ENCODE results near the gene MRAS.
"Not testable (repeated sequence)": the region's sequence is repeated elsewhere in the genome, so short reads cannot be mapped to it uniquely, and the experiment has no call there.

MRAS gene

DNA sequence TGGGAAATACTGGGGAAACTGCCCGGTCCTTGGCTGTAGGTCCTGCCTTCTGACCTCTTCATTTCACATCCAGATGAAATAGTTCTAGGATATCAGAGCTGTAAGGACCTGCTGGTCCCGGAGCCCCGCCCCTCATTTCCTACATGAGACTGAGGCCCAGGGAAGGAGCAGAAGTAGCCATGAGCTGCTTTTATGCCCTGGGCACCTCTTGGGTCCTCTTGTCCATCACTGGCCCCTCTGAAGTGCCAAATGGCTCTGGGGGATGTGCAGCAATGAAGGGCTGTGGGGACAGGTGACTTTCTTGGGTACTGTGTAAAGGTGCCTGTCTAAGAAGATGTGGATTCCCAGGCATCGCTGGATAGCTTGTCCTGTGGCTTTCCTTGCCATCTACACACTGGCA lies 45.8 kb downstream of the MRAS start:
- DNase-seq, result no peak

DNA sequence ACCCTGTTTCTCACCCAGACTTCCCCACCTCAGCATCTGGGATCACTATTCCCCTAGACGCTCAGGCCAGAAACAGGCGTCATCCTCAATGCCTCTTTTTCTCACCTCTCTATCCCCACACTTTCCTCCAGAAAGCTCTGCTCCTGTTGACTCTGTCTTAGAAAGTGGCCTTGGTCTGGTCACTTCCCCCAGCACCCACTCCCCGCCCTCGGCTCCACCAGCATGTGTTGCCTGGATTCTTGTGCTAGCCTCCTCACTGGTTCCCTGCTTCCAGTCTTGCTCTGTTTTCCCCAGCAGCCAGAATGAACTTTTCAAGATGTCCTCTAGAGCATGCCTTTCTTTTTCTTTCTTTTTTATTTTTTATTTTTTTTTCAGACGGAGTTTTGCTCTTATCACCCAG lies 46.3 kb downstream of the MRAS start:
- no peak for DNase-seq

DNA sequence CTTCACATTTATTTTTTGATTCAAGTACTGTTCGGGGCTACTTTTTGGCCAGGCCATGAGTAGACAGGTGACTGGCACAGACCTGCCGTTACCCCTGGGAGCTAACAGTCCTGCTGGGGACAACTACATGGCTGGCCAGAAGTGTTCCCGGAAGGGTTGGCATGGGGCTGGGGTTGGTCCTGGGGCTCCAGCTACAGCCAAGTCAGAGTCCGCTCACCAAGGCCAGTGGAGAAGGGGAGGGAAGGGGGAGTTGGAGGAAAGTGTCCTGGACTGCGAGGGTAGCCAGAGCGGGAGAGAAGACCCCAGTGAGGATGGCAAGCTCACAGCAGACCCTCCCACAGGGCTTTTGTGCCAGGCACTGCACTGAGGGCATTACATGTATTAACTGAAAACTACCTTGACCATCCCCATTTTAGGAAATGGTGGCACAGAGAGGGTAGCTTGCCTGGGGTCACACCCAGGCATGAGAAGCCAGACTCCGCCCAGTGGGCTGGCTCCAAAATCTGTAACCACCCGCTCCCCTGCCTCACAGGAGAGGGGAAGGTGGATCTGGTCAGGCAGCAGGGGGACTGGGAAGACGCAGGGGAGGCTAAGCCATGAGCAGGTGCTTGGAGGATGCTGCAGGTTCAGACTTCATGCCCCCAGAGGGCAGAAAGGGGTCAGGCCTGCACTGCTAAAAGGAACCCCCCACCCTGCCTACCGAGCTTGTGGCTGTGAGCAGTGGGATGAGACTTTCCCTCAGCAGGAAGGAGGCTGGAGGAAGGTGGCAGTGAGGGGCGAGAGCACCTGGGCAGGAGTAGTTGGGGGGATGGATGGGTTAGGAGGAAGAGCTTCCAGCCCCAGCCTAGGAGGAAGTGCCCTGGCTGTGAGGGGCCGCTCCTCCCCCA lies 47.7 kb downstream of the MRAS start:
- DNase-seq, result no peak

DNA sequence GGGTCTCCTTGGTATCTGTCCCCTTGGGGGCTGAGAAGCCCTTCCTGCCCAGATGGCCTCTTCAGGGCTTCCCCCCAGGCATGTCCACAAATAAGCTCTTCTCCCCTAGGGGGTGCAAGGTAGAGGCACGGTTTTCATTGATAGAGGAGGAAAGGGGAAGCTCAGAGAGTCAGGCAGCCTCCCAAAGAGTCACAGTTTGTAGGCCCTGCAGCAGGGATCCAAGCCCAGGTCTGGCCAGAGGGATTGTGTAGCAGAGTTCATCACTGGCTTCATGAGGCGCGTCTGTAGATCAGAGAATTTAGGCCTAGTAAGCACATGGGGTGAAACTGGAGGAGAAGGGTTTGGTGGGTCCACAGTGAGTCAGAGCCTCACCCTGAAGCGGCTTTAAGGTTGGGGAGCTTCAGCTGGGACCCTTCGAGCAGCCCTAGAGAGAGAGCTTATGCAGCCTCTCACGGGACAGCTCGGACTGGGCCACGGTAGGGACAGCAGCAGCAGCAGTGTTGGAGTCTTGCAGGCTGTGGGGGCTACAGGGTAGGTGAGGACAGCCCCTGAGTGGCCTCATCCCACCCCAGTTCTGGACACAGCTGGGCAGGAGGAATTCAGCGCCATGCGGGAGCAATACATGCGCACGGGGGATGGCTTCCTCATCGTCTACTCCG lies 48.5 kb downstream of the MRAS start:
- DNase-seq, result no peak

DNA sequence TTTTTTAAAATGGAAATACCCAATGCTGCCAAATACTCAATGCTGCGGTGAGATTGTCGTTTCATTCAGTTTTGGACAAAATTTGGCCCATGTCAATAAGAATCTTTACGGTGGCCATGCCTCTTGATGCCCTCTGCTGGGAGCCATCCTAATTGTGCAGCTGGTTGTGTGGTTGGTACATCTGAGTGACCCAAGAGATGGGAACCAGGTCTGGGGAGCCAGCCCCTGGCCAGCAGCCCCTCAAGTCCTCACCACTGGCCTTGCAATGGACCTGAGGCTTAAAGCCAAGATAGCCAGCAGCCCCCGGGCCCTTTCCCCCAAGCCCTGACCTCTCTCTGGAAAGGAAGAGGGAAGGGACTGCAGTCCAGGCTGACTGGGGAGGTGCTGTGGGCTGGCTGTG lies 49.6 kb downstream of the MRAS start:
- DNase-seq, result no peak

DNA sequence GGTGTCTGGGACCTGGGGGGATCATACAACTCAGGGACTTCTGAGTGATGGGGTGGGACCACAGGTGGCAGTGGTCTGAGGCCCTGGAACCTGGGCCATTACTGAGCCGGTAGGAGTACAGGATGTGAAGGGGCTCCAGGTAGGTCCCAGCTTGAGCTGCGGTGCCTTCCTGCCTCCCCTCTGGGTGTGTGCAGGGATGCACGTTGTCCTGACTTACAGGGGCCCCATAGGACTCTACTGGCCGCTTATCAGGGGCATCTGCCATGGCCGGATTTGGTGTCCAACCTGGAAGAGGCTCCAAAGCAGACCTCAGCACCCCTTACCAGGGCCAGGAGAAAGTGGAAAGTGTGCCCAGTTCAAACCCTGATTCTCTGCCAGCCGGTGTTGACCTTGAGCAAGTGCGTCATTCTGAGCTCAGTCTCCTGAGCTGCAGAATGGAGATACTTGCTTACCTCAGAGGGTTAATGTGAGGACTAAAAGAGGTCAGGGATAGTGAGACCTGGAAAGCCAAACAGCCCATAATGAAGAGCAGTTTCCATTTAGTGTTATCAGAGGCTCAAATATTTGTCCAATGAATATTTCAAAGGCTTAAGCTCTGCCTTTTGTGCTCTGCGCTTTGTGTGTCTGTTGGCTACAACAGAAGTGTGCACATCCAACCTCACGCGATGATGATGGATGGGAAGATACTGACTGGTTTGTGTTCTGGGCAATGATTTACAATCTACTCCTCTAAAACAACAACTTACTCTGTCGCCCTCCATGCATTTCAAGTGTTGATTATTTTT lies 50.6 kb downstream of the MRAS start:
- DNase-seq, result no peak

DNA sequence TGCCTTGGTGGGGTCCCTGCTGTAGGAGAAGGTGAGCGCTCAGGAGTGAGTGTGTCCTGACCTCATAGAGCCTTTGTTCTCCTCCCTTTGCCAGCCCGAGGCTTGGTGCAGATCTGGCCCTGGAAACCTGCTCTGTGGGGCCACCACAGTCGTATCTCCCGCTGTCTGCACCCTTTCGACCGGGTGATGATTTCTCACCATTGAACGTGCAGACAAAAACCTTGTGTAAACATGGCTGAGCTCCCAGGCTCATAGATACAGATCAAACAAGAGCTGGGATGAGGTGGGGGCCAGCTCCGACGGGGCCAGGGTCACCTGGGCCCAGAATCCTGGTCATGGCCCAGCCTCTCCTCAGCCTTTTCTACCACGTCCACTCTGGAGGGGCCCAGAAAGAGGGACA lies 51.4 kb downstream of the MRAS start:
- no peak for DNase-seq

DNA sequence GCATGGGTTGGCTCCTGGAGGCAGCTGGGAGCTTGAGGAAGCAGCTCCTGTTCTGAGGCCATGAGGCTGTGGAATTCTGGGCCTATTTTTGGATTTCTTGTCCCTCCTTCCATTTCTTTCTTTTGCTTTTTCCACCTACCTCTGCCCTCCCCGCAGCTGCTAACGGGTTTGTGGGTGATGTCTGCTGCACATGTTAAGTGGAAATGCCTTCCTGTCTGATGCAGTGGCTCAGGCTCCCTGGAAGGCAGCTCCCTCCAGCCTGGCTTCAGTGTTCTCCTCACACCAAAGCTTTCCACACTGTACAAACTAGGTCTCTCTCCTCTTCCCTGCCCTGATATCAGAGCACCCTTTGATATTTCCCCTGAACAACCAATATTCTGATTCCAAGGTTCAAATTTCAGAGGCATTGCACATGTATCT lies 52.3 kb downstream of the MRAS start:
- DNase-seq, result no peak

DNA sequence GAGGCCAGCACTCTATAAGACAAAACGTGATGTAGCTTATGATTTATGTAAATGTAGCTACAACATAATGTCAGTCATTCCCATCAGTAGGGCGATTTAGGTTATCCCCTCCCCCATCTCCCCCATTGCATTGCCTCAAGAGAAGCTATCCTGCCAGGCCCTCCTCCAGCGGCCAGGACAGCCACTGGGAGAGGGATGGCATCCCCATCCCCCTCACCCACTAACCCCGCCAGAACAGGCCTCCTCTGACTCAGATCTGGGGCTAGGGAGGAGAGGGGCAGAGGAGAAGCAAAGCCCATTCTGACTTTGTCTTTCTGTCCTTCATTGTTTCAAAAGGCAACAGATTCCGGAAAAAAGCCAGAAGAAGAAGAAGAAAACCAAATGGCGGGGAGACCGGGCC lies 53.5 kb downstream of the MRAS start:
- DNase-seq, result no peak

DNA sequence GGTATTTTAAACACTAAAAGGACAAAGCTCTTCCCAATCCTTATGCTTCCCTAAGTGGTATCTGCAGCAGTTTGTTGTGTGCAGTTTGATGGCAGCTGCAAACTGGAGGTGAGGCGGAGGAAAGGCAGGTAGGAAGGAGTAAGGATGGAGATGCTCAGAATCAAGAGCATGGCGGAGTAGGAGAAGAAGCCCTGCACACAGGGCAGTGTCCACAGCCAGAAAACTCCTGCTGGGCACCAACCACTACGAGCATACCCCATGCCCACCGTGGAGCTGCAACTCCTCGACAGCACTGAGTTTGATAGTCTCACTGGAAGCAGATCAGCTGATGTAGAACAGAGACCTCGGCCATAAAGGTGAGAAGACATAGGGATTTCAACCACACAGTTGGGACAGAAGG lies 55.7 kb downstream of the MRAS start:
- no peak for DNase-seq

DNA sequence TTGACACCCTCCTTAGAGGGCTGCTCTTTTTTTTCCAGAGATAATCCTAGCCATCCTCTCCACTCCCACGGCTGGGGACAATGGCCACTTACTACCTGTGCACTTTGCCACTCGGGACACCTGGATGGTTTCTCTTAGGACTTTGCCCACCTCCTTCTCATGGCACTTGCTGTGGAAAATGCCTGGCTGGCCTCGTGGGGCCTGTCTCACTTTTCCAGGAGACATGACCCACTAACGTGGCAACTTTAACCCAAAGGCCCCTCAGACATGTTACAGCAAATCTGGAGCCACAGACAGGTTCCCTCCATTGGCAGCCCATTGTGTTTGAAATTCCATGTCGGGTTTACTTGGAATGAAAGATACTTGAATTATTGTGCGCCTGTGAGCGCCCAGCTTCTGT lies 56.6 kb downstream of the MRAS start:
- DNase-seq, result no peak

DNA sequence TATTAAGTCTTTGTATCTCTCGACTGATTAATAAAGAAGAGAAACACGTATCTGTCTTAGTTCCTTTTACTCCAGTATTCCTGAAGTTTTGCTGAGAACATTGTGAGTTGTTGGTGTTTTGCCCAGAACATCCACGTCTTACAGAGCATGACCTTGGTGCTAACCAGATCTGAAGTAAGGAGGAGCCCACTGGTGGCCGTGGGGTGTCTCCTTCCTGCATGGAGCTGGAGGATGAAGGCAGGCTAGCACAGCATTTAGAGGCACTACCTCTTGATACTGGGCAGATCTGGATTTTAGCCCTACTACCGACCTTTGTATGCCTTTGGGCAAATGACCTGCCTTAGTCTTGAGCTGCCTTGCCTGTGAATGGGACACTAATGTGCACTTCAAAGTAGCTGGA lies 57.1 kb downstream of the MRAS start:
- DNase-seq, result no peak

DNA sequence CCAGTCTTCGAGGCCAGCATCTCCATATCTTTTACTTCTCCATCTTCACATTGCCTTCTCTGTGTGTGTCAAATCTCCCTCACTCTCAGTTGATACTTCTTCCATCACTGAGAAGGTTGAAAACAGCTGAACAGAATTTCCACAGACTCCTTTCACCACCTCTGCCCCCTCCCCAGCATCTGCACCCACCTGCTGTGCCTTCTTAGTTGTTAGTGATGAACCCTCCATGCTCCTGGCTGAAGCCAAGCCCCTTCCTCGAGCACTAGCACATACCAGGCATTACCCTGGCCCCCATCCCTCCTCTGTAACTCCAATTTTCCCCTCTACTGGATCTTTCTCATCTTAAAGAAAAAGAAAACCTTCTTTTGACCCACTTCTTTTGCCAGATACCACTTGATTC lies 58.2 kb downstream of the MRAS start:
- no peak for DNase-seq

DNA sequence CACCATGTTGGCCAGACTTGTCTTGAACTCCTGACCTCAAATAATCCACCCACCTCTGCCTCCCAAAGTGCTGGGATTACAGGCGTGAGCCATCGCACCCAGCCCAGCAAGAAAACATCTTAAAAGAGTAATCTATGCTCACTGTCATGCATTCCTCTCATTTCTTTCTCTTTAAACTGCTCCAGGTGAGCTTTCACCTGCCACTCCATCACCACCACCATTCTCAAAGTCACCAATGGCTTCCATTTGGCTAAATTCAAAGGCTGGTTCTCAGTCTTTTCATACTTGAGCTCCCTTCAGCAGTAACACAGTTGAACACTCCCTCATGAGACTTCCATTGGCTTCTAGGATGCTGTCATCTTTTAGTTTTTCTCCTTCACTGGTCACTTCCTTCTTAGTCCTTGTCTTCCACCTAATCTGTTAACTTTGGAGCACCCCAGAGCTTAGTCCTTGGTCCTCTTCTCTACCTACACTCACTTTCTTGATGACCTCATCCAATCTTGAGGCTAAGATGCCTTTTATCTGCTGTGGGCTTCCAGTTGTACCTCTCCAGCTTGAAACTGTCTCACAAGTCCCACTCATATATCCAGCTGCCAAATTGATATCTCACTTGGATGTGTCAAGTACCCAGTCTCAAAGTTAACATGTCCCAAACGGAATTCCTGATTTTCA lies 59.0 kb downstream of the MRAS start:
- DNase-seq, result no peak

DNA sequence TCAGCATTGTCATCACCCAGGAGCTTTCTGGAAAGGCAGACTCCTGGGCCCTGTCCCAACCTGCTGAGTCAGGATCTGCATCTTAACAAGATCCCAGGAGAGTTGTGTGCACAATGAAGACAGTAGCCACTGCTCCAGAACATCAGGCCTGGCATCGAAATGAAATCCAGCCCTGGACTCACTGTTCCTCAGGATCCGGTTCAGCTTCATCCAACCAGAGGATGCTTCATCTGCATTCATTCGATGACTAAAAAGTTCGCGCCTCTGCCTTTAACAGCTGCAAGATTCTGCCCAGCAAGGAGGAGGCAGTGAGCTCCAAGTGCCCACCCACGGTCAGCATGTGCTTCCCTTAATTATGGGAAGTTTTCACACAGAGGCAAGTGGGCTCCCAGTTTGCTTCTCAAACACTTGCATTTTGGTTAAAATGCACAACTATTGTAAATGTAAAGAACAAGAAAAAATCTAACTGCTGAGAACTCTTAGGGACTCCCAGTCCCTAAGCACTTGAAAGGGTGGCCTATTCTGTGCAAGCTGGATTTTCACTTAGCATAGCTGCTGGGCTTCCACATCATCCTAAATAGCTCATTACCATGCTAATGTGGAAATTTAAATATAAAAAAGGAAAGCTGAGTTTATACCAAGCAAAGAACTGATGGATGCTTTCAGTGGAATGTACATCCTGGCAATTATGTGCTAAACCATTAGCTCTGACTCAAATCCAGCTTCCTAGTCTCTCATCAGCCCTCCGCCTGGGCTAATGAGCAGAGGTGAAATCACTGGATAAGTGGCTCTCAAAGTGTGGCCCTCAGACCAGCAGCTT lies 60.6 kb downstream of the MRAS start:
- DNase-seq, result no peak

DNA sequence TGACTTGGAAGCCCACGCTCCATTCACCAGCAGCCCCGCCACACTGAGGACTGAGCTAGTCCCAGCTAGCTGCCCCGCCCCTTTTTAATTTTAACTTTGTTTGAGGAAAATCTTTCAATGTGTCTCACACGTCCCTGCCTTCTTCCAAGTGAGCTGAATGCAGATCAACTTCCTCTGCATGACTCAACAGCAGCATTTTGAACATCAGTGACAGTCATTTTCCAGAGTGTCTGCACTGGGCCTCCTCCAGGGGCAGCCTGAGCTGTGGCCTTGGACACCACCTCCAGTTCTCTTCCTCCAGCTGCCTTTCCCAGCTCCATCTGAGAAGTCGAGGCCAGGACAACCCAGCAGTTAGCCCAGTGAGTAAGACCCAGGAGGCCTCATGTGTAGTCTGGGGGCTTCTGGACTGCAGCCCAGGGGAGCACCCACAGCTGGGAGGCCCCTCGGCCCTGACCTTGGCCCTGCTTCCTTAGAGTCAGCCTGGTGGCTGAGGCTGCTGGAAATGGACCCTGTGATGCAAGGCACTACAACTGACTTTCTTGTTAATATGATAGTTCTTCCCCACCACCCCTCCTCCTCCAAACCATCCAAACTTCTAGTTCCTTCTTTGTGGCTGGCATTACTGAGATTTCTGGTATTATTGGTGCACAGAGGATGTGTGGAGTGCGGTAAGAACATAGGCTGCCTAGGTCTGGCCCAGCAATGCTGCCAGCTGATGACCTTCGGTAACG lies 64.6 kb downstream of the MRAS start:
- peak; percentile 10 for DNase-seq

DNA sequence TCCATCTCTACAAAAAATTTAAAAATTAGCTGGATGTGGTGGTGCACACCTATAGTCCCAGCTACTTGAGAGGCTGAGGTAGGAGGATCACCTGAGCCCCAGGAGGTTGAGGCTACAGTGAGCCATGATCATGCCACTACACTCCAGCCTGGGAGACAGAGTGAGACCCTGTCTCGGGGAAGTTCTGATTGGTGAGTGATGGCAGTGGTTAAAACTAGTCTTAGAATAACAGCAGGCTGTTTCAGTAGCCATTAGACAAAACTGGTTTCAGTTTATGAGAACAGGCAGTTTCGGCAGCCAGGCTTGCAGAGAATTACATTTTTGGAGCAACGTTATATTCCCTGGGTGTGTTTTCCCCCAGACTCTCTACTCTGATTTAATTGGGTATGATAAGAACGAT lies 67.9 kb downstream of the MRAS start:
- DNase-seq, result not testable (repeated sequence)

DNA sequence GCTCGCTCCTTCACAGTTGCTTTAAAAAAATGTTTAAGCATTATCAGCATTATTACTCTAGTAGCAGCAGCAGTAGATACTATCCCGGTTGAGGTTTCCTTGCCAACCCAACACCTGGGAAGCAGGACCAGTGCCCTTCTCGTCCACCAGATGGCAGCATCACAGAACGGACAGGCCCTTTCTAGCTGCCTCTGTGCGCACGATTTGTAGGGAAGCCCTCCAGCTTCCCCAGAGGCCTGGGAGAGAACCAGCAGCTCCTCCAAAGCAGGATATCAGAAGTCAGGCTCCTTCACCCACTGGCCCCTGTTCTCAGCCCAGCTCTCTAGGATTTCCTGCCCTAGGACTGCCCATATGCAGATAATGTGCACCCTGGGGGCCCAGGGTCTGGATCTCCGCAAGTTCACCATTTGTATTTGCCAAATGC lies 69.2 kb downstream of the MRAS start:
- peak; percentile 42 for DNase-seq

DNA sequence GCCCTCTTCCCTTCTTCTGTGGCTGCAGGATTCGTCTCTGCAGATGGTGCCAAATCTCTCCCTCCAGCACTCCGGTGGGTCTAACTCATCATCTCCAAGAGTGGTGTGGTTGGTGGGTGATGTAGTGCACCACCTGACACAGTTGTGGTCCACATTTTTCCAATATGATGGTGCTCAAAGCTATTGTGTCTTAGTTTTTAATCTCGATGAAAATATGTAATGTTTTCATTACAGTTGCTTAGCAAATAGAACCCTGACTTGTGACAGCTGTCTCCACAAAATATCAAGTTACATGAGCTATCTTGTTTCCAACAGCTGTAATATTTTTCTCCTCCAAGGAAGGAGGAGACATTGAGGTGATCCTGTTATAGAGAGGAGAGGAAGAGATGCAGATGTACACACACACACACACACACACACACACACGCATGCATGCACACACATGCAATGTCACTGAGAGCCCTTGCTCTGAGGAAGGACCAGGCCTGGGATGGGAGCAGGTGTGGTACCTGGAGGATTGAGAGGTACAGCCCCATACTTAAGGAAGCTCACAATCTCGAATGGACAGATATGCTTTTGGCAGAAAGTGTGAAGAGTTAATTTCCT lies 70.3 kb downstream of the MRAS start:
- no peak for DNase-seq

DNA sequence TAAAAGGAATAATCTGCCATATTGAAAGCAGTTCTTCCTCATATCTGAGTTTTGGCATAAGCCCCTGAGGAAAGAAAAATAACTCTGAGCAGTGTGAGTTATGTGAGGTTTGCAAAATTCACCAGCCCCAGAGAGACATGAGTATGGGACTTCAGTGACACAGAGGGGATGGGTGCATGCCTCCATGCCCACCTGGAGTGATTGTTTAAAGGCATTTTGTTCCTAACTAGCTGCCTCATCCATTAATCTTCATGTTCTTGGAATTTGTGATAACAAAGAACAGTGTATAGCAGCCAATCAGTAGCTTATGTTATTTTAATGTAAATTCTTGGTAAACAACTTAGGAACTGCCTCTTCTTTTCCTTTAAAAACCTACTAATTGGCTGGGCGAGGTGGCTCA lies 74.9 kb downstream of the MRAS start:
- DNase-seq, result no peak

DNA sequence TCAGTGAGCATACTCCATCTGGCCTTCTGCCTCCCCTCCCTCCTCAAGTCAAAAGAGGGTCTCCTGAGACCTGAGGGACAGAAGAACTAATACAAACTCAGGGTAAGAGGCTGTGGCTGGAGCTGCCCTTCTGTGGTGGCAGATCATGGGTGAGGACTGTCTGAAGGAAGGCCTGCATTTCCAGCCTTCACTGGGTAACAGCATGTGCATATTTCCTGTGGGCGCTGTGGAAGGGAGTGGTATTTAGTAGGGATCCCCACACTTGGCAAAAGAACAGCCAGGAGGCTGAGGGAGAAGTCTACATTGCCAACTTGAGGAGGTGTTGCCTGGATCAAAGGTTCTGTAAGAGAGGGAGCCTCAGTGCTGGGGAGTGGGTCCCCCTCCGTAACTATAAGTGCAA lies 75.9 kb downstream of the MRAS start:
- DNase-seq, result no peak
